Activated CD8-positive, alpha-beta memory T cell treated with anti-CD3 and anti-CD28 coated beads, Interleukin-2, amount 50 U/mL, for 1 hour (primary cell): ENCODE results near the gene UTS2R.
"Not testable (repeated sequence)": the region's sequence is repeated elsewhere in the genome, so short reads cannot be mapped to it uniquely, and the experiment has no call there.

Experiments
- DNase-seq: peaks from one replicate; pipeline ENCODE4 v3.0.0-alpha.2; 2020; ENCODE audit errors: extremely low read depth

The UTS2R gene

GRCh38 chr17:82334204-82334621, 37.4 kb upstream of the UTS2R start:
- DNase-seq = no peak

- no peak for DNase-seq
Observed at GRCh38 chr17:82334622-82335394, 36.8 kb upstream of the UTS2R start.

GRCh38 chr17:82338858-82339633, 32.5 kb upstream of the UTS2R start:
- no peak for DNase-seq

GRCh38 chr17:82339634-82340580, 31.7 kb upstream of the UTS2R start:
- no peak for DNase-seq

GRCh38 chr17:82342361-82343079, 29.0 kb upstream of the UTS2R start:
- no peak for DNase-seq

GRCh38 chr17:82343560-82343959, 28.0 kb upstream of the UTS2R start:
- DNase-seq = no peak

DNA sequence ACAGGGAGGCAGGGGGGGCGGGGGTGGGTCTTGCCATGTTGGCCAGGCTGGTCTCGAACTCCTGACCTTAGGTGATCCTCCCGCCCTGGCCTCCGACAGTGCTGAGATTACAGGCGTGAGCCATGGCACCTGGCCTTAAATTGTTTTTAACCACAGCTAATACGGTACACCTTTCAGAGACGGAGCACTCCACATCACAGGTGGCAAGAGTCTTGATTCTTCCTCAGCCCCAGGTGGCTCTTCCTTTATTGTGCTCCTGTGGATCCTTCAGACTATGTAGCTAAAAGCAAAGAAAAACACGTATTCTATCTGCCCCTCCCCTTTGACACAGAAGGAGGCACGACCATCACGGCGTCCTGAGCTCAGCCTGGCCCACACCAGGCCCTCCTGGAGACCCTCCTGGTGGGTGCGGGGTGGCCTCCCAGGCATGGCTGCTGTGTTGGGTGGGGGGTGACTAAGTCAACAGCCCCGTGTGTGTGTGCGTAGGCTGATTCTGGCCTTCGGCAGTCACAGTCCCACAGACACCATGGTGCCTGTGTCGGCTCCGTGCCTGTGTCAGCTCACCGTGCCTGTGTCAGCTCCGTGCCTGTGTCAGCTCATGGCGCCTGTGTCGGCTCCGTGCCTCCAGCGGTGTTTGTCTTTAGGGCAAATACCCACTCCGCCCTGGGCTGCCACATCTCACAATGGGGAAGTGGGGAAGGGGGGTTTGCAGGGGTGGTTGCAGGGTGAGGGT, 27.2 kb upstream of the UTS2R start:
- DNase-seq = no peak

GRCh38 chr17:82345151-82345976, 26.2 kb upstream of the UTS2R start:
- no peak for DNase-seq

DNA sequence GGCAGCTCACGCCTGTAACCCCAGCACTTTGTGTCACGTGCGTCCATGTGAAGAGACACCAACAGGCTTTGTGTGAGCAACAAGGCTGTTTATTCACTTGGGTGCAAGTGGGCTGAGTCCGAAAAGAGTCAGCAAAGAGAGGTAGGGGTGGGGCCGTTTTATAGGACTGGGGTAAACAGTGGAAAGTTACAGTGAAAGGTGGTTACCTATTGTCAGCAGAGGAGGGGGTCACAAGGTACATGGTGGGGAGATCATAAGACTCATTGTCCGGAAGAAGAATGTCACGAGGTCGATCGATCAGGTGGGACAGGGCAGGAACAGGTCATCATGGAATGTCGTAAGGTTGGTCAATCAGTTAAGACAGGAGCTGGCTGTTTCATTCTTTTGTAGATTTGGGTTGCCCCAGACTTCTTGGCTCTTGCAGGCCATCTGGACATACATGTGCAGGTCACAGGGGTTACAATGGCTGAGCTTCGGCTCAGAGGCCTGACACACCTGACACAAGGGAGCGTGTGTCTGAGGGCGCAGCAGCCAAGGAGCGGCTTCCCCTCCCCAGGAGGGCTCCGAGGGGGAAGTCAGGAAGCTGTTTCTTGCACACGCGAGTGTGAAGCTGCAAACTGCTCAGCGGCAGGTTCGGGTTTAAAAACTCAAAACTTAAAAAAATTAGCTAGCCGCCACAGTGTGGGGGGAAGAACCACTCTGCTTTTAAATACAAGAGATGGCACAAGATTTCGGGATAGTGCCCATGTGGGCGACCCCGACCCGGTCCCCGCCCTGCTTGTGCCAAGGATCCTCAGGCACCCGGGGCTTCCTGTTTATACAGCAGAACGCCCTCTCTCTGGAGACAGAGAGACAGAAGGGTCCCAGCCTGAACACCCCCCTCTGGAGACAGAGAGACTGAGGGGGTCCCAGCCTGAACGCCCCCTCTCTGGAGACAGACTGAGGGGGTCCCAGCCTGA, 24.9 kb upstream of the UTS2R start:
- no peak for DNase-seq

DNA sequence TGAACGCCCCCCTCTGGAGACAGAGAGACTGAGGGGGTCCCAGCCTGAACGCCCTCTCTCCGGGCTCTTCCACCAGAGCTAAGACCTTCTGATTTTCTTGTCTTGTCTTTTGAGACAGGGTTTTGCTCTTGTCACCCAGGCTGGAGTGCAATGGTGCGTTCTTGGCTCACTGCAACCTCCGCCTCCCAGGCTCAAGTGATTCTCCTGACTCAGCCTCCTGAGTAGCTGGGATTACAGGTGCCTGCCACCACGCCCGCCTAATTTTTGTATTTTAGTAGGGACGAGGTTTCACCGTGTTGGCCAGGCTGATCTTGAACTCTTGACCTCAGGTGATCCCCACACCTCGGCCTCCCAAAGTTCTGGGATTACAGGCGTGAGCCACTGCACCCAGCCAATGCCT, 23.6 kb upstream of the UTS2R start:
- DNase-seq = not testable (repeated sequence)

DNA sequence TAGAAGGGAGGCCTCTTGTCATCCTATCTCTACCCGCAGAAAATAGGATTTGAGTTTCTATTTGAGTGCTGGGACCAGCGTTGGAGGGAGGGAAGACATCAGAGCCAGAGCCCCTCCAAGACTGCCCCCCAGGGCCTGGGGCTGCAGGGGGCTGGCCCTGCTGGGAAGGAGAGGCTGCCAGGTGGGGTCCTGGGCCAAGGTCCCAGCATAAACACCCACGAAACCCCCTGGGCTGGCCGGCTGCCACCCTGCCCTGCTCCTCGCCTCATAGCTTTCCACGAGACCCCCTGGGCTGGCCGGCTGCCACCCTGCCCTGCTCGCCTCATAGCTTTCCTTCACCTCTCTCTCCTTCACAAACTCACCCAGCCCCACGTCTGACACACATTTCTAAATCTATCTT, 23.1 kb upstream of the UTS2R start:
- DNase-seq = no peak

- no peak for DNase-seq
Observed at GRCh38 chr17:82348866-82349265, 22.7 kb upstream of the UTS2R start.

DNA sequence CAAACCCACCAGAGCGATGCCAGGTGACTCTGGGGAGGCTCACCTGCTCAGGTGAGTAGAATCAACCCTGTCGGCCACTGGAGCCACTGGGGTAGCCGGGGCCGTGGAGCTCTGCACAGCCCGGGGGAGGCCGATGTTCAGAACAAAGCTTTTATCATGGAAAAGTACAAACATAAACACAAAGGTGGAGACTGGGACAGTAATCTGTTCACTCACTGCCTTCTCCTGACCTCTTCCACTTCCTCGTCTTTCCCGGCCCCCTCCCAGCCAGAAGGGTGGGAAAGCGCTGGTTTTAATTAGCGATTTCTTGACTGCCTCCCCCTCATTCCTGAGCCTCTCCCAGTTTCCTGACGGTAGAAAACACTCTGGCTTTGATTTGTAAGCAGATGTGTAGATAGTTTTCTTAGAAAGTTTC, 22.3 kb upstream of the UTS2R start:
- DNase-seq = no peak

GRCh38 chr17:82350182-82351030, 21.2 kb upstream of the UTS2R start:
- DNase-seq = no peak

DNA sequence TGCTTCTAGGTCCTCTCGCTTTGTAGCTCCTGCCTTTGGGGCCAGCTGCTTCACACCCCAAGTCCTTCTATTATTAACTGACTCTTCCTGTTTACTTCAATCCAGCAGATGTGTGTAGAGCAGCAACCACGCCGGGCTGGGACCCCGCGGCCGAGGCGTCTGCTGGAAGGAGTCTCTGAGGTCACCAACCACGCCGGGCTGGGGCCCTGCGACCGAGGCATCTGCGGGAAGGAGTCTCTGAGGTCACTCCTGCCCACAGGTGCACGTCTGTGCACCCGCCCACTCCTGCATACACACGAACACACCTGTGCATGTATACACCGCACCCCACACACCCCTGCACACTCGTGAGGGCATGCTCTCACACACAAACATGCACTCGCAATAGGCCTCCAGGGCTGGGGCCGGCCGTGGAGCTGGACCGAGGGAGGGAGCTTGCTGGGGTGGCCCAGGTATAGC, 20.3 kb upstream of the UTS2R start:
- no peak for DNase-seq

- peak; percentile 71 for DNase-seq
Observed at GRCh38 chr17:82351713-82352488, 19.7 kb upstream of the UTS2R start.

DNA sequence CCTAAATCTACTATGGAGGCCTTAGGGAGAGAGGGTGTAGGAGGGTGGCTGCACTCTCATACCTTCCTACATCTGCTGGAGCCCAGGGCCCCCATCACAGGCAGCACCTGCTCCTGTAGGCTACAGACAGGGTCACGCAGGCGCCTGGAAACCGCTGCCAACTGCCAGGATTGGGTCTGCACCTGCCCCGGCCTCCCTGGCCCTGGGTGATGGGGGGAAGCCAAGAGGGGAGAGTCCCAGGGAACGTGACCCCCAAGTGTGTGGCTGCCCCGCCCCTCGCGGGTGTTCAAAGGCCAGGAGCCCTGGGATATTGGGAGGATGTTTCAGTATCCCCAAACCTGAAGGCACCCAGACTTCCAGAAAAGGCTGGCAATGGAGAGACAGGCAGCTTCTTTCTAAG, 18.1 kb upstream of the UTS2R start:
- DNase-seq = no peak
